ENCODE data around the gene TIMP2. TPM values are rescaled to one million over a fixed set of nuclear protein-coding genes. Genes with fewer than 3 reads are reported as not detected.

TIMP2 gene
- total and polyA plus RNA-seq, 4 donors: 8.9 to 37.6 (median 10.1) TPM

DNA sequence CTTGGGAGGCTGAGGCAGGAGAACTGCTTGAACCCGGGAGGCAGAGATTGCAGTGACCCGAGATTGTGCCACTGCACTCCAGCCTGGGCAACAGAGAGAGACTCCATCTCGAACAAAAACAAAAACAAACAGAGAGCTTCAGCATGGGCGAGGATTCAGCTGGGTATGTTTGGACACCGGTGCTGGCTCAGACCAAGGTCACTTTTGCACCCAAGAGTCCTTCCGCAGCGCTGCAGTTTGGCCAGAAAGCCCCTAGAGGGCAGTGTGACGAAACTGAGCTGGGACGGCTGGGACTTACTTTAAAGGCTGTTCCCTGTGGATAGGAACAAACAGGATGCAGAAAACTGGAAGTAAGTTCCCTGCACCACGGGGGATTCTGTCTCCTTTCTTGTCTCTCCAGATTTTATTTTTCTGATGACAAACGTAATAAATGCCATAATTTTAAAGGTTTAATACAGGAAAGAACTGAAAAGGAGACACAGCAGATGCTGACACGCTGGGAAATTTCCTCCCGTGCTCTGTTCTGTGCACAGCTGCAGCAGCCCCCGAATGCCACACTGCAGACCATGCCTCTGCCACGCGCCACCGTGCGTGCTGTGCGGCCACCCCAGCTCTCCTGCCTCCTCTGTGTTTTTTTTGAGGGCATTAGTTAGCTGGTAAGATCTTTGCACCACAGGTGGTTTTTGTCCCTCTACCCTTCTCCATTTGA lies 59.4 kb downstream of the TIMP2 start (continued):
- TF ChIP-seq, protein P1, sequence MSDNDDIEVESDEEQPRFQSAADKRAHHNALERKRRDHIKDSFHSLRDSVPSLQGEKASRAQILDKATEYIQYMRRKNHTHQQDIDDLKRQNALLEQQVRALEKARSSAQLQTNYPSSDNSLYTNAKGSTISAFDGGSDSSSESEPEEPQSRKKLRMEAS (IDR thresholded peaks at IDR 0.05): peak; percentile 34
- peak; percentile 55 for TF ChIP-seq SP1 (IDR thresholded peaks at IDR 0.05)

DNA sequence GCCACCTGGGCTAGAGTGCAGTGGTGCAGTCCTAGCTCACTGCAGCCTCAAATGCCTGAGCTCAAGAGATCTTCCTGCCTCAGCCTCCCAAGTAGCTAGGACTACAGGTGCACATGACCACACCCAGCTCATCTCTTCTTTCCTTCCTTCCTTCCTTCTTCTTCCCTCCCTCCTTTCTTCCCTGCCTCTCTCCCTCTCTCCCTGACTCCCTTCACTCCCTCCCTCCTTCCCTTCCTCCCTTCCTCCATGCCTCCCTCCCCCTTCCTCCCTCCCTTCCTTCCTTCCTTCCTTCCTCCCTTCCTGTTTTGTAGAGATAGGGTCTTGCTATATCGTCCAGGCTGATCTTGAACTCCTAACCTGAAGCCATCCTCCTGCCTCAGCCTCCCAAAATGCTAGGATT lies 61.1 kb downstream of the TIMP2 start:
- Histone ChIP-seq H3K4me3 (ENCODE audit: low read depth in 1 of 3, low read length in 3 of 3) (no peak overlapping the region), H3K27me3 (ENCODE audit: control insufficient read depth in 4 of 4, insufficient read depth in 4 of 4, low read length in 3 of 4) (no peaks in the 10 kb centered on the region), H3K4me1 (ENCODE audit: control insufficient read depth in 4 of 4, insufficient read depth in 4 of 4, low read length in 3 of 4) (peaks cover 0 to 4% (median 1%) of the 10 kb centered on the region in 4 donors), H3K36me3 (ENCODE audit: control insufficient read depth in 4 of 4, insufficient read depth in 3 of 4, low read depth in 1 of 4, low read length in 3 of 4) (no peaks in the 10 kb centered on the region), H3K9ac (ENCODE audit: low read depth in 1 of 2, low read length in 2 of 2) (no peak overlapping the region), H3K9me3 (ENCODE audit: control insufficient read depth in 4 of 4, low read length in 3 of 4) (no peaks in the 10 kb centered on the region), H3K27ac (ENCODE audit: low read depth in 1 of 2, low read length in 2 of 2) (no peak overlapping the region)
- WGBS: 54% methylated on average over 1 of the region's 1 CpG
- TF ChIP-seq, protein P2, sequence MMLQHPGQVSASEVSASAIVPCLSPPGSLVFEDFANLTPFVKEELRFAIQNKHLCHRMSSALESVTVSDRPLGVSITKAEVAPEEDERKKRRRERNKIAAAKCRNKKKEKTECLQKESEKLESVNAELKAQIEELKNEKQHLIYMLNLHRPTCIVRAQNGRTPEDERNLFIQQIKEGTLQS (IDR thresholded peaks at IDR 0.05): no peak
- TF ChIP-seq FOXA2 (IDR thresholded peaks at IDR 0.05) (no peak), JUND (IDR thresholded peaks at IDR 0.05) (no peak), RAD21 (IDR thresholded peaks at IDR 0.05) (no peak), NR2F2 (IDR thresholded peaks at IDR 0.05) (no peak), FOXA1 (IDR thresholded peaks at IDR 0.05) (no peak), RXRA (IDR thresholded peaks at IDR 0.05) (no peak), GABPA (IDR thresholded peaks at IDR 0.05 in 1 of 2, conservative IDR thresholded peaks at IDR 0.05 in 1 of 2) (no peak), SP1 (IDR thresholded peaks at IDR 0.05) (no peak), EGR1 (IDR thresholded peaks at IDR 0.05; ENCODE audit: low read depth in 2 of 2) (no peak)
- TF ChIP-seq, protein P3, sequence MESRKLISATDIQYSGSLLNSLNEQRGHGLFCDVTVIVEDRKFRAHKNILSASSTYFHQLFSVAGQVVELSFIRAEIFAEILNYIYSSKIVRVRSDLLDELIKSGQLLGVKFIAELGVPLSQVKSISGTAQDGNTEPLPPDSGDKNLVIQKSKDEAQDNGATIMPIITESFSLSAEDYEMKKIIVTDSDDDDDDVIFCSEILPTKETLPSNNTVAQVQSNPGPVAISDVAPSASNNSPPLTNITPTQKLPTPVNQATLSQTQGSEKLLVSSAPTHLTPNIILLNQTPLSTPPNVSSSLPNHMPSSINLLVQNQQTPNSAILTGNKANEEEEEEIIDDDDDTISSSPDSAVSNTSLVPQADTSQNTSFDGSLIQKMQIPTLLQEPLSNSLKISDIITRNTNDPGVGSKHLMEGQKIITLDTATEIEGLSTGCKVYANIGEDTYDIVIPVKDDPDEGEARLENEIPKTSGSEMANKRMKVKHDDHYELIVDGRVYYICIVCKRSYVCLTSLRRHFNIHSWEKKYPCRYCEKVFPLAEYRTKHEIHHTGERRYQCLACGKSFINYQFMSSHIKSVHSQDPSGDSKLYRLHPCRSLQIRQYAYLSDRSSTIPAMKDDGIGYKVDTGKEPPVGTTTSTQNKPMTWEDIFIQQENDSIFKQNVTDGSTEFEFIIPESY (IDR thresholded peaks at IDR 0.05): no peak
- TF ChIP-seq, protein P4, sequence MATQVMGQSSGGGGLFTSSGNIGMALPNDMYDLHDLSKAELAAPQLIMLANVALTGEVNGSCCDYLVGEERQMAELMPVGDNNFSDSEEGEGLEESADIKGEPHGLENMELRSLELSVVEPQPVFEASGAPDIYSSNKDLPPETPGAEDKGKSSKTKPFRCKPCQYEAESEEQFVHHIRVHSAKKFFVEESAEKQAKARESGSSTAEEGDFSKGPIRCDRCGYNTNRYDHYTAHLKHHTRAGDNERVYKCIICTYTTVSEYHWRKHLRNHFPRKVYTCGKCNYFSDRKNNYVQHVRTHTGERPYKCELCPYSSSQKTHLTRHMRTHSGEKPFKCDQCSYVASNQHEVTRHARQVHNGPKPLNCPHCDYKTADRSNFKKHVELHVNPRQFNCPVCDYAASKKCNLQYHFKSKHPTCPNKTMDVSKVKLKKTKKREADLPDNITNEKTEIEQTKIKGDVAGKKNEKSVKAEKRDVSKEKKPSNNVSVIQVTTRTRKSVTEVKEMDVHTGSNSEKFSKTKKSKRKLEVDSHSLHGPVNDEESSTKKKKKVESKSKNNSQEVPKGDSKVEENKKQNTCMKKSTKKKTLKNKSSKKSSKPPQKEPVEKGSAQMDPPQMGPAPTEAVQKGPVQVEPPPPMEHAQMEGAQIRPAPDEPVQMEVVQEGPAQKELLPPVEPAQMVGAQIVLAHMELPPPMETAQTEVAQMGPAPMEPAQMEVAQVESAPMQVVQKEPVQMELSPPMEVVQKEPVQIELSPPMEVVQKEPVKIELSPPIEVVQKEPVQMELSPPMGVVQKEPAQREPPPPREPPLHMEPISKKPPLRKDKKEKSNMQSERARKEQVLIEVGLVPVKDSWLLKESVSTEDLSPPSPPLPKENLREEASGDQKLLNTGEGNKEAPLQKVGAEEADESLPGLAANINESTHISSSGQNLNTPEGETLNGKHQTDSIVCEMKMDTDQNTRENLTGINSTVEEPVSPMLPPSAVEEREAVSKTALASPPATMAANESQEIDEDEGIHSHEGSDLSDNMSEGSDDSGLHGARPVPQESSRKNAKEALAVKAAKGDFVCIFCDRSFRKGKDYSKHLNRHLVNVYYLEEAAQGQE (IDR thresholded peaks at IDR 0.05): no peak
- TF ChIP-seq, protein P1 (IDR thresholded peaks at IDR 0.05): no peak
- DNase-seq (ENCODE audit: low spot score): no peak
